GM12878 (cell line): ENCODE data around the gene DMXL1. TPM values are rescaled to one million over a fixed set of nuclear protein-coding genes. Genes with fewer than 3 reads are reported as not detected.

ENCODE experiments used
- ATF2 ChIP-seq: IDR thresholded peaks from 2 replicates; pipeline ENCODE4 v1.6.1; 2012; ENCODE audit warnings: low read length, inconsistent platforms
- BHLHE40 ChIP-seq, 2 experiments: fragments of 450-650 bp in 1 of 2; IDR thresholded peaks; 2 replicates each; pipeline ENCODE4 v1.6.1; 2011 to 2017; ENCODE audit warnings: low read depth in 2 of 2, borderline replicate concordance in 1 of 2, improper control_type of control experiment in 1 of 2, low read length in 1 of 2, mild to moderate bottlenecking in 1 of 2
- CREM ChIP-seq: IDR thresholded peaks from 2 replicates; pipeline ENCODE4 v1.6.1; 2014; ENCODE audit warnings: antibody characterized with exemption, low read depth
- EP300 ChIP-seq, 2 experiments: fragments of 150-350 bp in 1 of 2; IDR thresholded peaks; 2 replicates each; pipeline ENCODE4 v1.6.1; 2011 to 2012; ENCODE audit warnings: low read depth in 2 of 2, low read length in 2 of 2, borderline replicate concordance in 1 of 2, improper control_type of control experiment in 1 of 2, inconsistent platforms in 1 of 2; ENCODE audit not compliant: control insufficient read depth in 1 of 2
- HDAC6 ChIP-seq: fragments of 200-600 bp; sonication (generic); IDR thresholded peaks from one replicate; pipeline ENCODE4 v1.8.0; 2017; ENCODE audit warnings: antibody characterized with exemption; ENCODE audit not compliant: unreplicated experiment
- IRF4 ChIP-seq: IDR thresholded peaks from 2 replicates; pipeline ENCODE4 v1.6.1; 2011; ENCODE audit warnings: low read depth, low read length
- MXI1 ChIP-seq: fragments of 150-350 bp; IDR thresholded peaks from 2 replicates; pipeline ENCODE4 v1.6.1; 2011; ENCODE audit warnings: low read depth, mild to moderate bottlenecking, inconsistent platforms, low read length, improper control_type of control experiment
- NFYB ChIP-seq: IDR thresholded peaks from 2 replicates; pipeline ENCODE4 v1.6.1; 2011; ENCODE audit warnings: low read depth, mild to moderate bottlenecking, low read length, improper control_type of control experiment, moderate library complexity; ENCODE audit not compliant: insufficient read depth
- NRF1 ChIP-seq: conservative IDR thresholded peaks from 2 replicates; pipeline ENCODE4 v1.6.1; 2011; ENCODE audit warnings: mild to moderate bottlenecking, low read depth, low read length, improper control_type of control experiment
- POLR2AphosphoS5 ChIP-seq: IDR thresholded peaks from 2 replicates; pipeline ENCODE4 v1.6.1; 2011; ENCODE audit warnings: mild to moderate bottlenecking, low read length, inconsistent platforms
- POU2F2 ChIP-seq: IDR thresholded peaks from 3 replicates; pipeline ENCODE4 v1.6.1; 2011; ENCODE audit warnings: low read depth, mild to moderate bottlenecking, low read length, borderline replicate concordance
- RB1 ChIP-seq: fragments of 450-650 bp; formaldehyde crosslinking; IDR thresholded peaks from 2 replicates; pipeline ENCODE4 v1.6.1; 2017; ENCODE audit warnings: mild to moderate bottlenecking, borderline replicate concordance
- SMARCA5 ChIP-seq: fragments of 450-650 bp; IDR thresholded peaks from 2 replicates; pipeline ENCODE4 v1.6.1; 2017; ENCODE audit warnings: mild to moderate bottlenecking
- SREBF1 ChIP-seq: IDR thresholded peaks from 2 replicates; pipeline ENCODE4 v1.6.1; 2012; ENCODE audit warnings: mild to moderate bottlenecking, low read length
- SUPT20H ChIP-seq: IDR thresholded peaks from 2 replicates; pipeline ENCODE4 v1.6.1; 2011; ENCODE audit warnings: low read depth, mild to moderate bottlenecking, low read length, moderate library complexity, borderline replicate concordance; ENCODE audit not compliant: control insufficient read depth
- TCF12 ChIP-seq: IDR thresholded peaks from 2 replicates; pipeline ENCODE4 v1.6.1; 2011; ENCODE audit warnings: low read depth, mild to moderate bottlenecking, low read length
- YY1 ChIP-seq: IDR thresholded peaks from 2 replicates; pipeline ENCODE4 v1.6.1; 2011; ENCODE audit warnings: low read depth, mild to moderate bottlenecking, low read length
- polyA plus RNA-seq, 11 experiments: library from polyadenylated mRNA; depleted of rRNA in 4 of 11; unstranded in 6 of 11; stranded (reverse) in 5 of 11; fragments of >200 nt; fragmentation: Nextera tagmentation in 4 of 11; fragmentation: Illumina TruSeq in 1 of 11; extraction: Ambion mirVana in 4 of 11; extraction: Trizol in 1 of 11; gene quantifications; 1 replicate in 1 of 11; 2 replicates in 10 of 11; pipeline versions ENCODE4 v1.2.1 to v1.2.3, GENCODE V29; 2011 to 2016; ENCODE audit warnings: inconsistent platforms in 2 of 11, missing spikeins in 2 of 11, low read depth in 1 of 11
- total RNA-seq, 4 experiments: library from RNA; depleted of rRNA in 3 of 4; stranded (reverse); fragments of >200 nt in 3 of 4; fragmentation: Illumina TruSeq in 1 of 4; extraction: Trizol in 1 of 4; gene quantifications; 2 replicates each; pipeline versions ENCODE4 v1.2.1 to v1.2.3, GENCODE V29; 2013 to 2021
- TF ChIP-seq, protein P1 (sequence below): IDR thresholded peaks from 2 replicates; pipeline ENCODE4 v1.6.1; 2012; ENCODE audit warnings: improper control_type of control experiment, low read depth, low read length; ENCODE audit not compliant: insufficient replicate concordance
- TF ChIP-seq, protein P2 (sequence below), 3 experiments: IDR thresholded peaks in 2 of 3; conservative IDR thresholded peaks in 1 of 3; 2 replicates each; pipeline ENCODE4 v1.5.1; 2011; ENCODE audit warnings: low read depth in 3 of 3, low read length in 3 of 3, mild to moderate bottlenecking in 3 of 3, control low read depth in 2 of 3, moderate library complexity in 2 of 3, inconsistent platforms in 1 of 3, mixed read lengths in 1 of 3; ENCODE audit not compliant: control insufficient read depth in 2 of 3, insufficient read depth in 1 of 3; ENCODE audit errors: extremely low read depth in 1 of 3
- TF ChIP-seq, protein P3 (sequence below): IDR thresholded peaks from 2 replicates; pipeline ENCODE4 v1.6.1; 2012; ENCODE audit warnings: low read depth, low read length, improper control_type of control experiment

DMXL1 gene
- total and polyA plus RNA-seq, 10 of the 15 experiments (the other 5 are each of a cell fraction or from before 2014, with no cell fraction given) = 9.1 to 67.7 (median 34.1) TPM

DNA sequence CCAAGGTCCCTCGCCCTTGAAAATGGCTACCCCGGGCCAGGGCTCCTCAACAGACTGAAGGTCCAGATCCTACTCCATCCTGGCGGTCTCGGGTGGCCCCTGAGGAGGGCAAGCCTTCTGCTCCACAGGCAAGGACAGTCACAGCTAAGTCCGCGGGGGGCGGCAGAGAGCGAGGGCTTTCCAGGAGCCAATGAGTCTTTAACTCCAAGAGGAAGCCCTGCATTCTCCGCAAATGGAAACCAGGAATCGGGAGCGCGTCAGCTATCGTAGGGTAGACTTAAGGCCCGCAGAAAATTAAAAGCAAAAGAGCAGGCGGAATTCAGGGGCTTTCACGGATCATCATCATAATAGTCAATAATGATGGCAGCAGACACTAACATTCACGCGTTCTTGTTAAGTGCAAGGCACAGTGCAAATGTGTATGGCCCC, 197.1 kb downstream of the DMXL1 start (continued):
- TF ChIP-seq, protein P1, sequence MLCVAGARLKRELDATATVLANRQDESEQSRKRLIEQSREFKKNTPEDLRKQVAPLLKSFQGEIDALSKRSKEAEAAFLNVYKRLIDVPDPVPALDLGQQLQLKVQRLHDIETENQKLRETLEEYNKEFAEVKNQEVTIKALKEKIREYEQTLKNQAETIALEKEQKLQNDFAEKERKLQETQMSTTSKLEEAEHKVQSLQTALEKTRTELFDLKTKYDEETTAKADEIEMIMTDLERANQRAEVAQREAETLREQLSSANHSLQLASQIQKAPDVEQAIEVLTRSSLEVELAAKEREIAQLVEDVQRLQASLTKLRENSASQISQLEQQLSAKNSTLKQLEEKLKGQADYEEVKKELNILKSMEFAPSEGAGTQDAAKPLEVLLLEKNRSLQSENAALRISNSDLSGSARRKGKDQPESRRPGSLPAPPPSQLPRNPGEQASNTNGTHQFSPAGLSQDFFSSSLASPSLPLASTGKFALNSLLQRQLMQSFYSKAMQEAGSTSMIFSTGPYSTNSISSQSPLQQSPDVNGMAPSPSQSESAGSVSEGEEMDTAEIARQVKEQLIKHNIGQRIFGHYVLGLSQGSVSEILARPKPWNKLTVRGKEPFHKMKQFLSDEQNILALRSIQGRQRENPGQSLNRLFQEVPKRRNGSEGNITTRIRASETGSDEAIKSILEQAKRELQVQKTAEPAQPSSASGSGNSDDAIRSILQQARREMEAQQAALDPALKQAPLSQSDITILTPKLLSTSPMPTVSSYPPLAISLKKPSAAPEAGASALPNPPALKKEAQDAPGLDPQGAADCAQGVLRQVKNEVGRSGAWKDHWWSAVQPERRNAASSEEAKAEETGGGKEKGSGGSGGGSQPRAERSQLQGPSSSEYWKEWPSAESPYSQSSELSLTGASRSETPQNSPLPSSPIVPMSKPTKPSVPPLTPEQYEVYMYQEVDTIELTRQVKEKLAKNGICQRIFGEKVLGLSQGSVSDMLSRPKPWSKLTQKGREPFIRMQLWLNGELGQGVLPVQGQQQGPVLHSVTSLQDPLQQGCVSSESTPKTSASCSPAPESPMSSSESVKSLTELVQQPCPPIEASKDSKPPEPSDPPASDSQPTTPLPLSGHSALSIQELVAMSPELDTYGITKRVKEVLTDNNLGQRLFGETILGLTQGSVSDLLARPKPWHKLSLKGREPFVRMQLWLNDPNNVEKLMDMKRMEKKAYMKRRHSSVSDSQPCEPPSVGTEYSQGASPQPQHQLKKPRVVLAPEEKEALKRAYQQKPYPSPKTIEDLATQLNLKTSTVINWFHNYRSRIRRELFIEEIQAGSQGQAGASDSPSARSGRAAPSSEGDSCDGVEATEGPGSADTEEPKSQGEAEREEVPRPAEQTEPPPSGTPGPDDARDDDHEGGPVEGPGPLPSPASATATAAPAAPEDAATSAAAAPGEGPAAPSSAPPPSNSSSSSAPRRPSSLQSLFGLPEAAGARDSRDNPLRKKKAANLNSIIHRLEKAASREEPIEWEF = no peak
- TF ChIP-seq NFYB = peak; percentile 79
- TF ChIP-seq RB1 = no peak
- TF ChIP-seq NRF1 = no peak
- TF ChIP-seq POU2F2 = 0 out of 3 replicates have a peak, but pooled peaks have one; percentile 6
- TF ChIP-seq TCF12 = no peak
- TF ChIP-seq POLR2AphosphoS5 = no peak
- no peak for TF ChIP-seq SUPT20H
- TF ChIP-seq YY1 = 0 out of 2 replicates have a peak, but pooled peaks have one; percentile 15
- no peak for TF ChIP-seq EP300 (IDR thresholded peaks at IDR 0.05; ENCODE audit: borderline replicate concordance in 1 of 2, control insufficient read depth in 1 of 2, low read depth in 2 of 2, low read length in 2 of 2)
- TF ChIP-seq, protein P2, sequence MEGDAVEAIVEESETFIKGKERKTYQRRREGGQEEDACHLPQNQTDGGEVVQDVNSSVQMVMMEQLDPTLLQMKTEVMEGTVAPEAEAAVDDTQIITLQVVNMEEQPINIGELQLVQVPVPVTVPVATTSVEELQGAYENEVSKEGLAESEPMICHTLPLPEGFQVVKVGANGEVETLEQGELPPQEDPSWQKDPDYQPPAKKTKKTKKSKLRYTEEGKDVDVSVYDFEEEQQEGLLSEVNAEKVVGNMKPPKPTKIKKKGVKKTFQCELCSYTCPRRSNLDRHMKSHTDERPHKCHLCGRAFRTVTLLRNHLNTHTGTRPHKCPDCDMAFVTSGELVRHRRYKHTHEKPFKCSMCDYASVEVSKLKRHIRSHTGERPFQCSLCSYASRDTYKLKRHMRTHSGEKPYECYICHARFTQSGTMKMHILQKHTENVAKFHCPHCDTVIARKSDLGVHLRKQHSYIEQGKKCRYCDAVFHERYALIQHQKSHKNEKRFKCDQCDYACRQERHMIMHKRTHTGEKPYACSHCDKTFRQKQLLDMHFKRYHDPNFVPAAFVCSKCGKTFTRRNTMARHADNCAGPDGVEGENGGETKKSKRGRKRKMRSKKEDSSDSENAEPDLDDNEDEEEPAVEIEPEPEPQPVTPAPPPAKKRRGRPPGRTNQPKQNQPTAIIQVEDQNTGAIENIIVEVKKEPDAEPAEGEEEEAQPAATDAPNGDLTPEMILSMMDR (IDR thresholded peaks at IDR 0.05 in 2 of 3, conservative IDR thresholded peaks at IDR 0.05 in 1 of 3; ENCODE audit: control insufficient read depth in 2 of 3, extremely low read depth in 1 of 3, insufficient read depth in 1 of 3, low read depth in 3 of 3, low read length in 3 of 3) = peak; percentile 63 to 80 (median 68)
- TF ChIP-seq SREBF1 = no peak
- TF ChIP-seq SMARCA5 = peak; percentile 42; the same call in 1 of the 2 replicates
- no peak for TF ChIP-seq IRF4
- TF ChIP-seq CREM = peak; percentile 93
- no peak for TF ChIP-seq MXI1
- peak in 1 of 2 experiments; percentile 73; a peak in 3 of 4 replicates for TF ChIP-seq BHLHE40 (IDR thresholded peaks at IDR 0.05; ENCODE audit: borderline replicate concordance in 1 of 2, low read depth in 2 of 2, low read length in 1 of 2)
- TF ChIP-seq ATF2 = no peak
- TF ChIP-seq HDAC6 = no peak
- TF ChIP-seq, protein P3, sequence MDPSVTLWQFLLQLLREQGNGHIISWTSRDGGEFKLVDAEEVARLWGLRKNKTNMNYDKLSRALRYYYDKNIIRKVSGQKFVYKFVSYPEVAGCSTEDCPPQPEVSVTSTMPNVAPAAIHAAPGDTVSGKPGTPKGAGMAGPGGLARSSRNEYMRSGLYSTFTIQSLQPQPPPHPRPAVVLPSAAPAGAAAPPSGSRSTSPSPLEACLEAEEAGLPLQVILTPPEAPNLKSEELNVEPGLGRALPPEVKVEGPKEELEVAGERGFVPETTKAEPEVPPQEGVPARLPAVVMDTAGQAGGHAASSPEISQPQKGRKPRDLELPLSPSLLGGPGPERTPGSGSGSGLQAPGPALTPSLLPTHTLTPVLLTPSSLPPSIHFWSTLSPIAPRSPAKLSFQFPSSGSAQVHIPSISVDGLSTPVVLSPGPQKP = no peak
